ENCODE measurements around the gene CISTR. TPM values are rescaled to one million over a fixed set of nuclear protein-coding genes. Genes with fewer than 3 reads are reported as not detected.

Gene CISTR
- total RNA-seq, 4 donors from 2014 or later, result not detected

GRCh38 chr12:53729644-53730043 is 22.1 kb downstream of the CISTR start:
- H3K4me1 ChIP-seq, result no peaks in the 10 kb centered on the region
- H3K27ac ChIP-seq, result no peak overlapping the region
- TF ChIP-seq CTCF (IDR thresholded peaks at IDR 0.05) (no peak), POLR2A (IDR thresholded peaks at IDR 0.05) (no peak)
- no peaks in the 10 kb centered on the region for H3K9me3 ChIP-seq
- H3K36me3 ChIP-seq, result no peaks in the 10 kb centered on the region
- H3K27me3 ChIP-seq, result no peaks in the 10 kb centered on the region
- intact Hi-C loops (cut with DNase I; ENCODE audit: low total_unique reads), result no loop called here
- no peak overlapping the region for H3K4me3 ChIP-seq
- no peak for DNase-seq

- no peak for TF ChIP-seq CTCF (IDR thresholded peaks at IDR 0.05)
- TF ChIP-seq POLR2A (IDR thresholded peaks at IDR 0.05), result no peak
- H3K4me1 ChIP-seq, result no peaks in the 10 kb centered on the region
- H3K27me3 ChIP-seq, result no peaks in the 10 kb centered on the region
- peak overlapping the region; percentile 56 to 73 for H3K27ac ChIP-seq
- no peaks in the 10 kb centered on the region for H3K36me3 ChIP-seq
- no peaks in the 10 kb centered on the region for H3K9me3 ChIP-seq
- intact Hi-C loops (cut with DNase I; ENCODE audit: low total_unique reads), result no loop called here
- no peak for DNase-seq
- H3K4me3 ChIP-seq, result no peak overlapping the region
These were observed 23.6 kb downstream of the CISTR start for GRCh38 chr12:53728206-53728605.

GRCh38 chr12:53727310-53728041 is 24.3 kb downstream of the CISTR start, which contains the start of gene CALCOCO1:
CALCOCO1 (minus strand) TSS chr12:53727452; CDS start chr12:53725242, 2,210 bp downstream.
- Histone ChIP-seq H3K27me3 (no peaks in the 10 kb centered on the region), H3K36me3 (no peaks in the 10 kb centered on the region), H3K4me1 (no peaks in the 10 kb centered on the region), H3K4me3 (peak within 1 kb of the TSS; percentile 62 to 83), H3K9me3 (no peaks in the 10 kb centered on the region), H3K27ac (peak within 1 kb of the TSS; percentile 56 to 73)
- TF ChIP-seq CTCF (IDR thresholded peaks at IDR 0.05), result peak in 1 of 4 experiments; percentile 23
- peak; percentile 36 to 38 for TF ChIP-seq POLR2A (IDR thresholded peaks at IDR 0.05)
- peak; percentile 97 for DNase-seq
- intact Hi-C loops (cut with DNase I; ENCODE audit: low total_unique reads), result no loop called here

- peak overlapping the region; percentile 62 to 83 for H3K4me3 ChIP-seq
- DNase-seq, result no peak
- H3K4me1 ChIP-seq, result no peaks in the 10 kb centered on the region
- H3K36me3 ChIP-seq, result no peaks in the 10 kb centered on the region
- no peaks in the 10 kb centered on the region for H3K27me3 ChIP-seq
- peak overlapping the region; percentile 53 to 72 for H3K27ac ChIP-seq
- no peaks in the 10 kb centered on the region for H3K9me3 ChIP-seq
- no peak for TF ChIP-seq POLR2A (IDR thresholded peaks at IDR 0.05)
- TF ChIP-seq CTCF (IDR thresholded peaks at IDR 0.05), result no peak
- intact Hi-C loops (cut with DNase I; ENCODE audit: low total_unique reads), result no loop called here
These were observed 24.9 kb downstream of the CISTR start for GRCh38 chr12:53726946-53727309.

- intact Hi-C loops (cut with DNase I; ENCODE audit: low total_unique reads), result no loop called here
- no peak for TF ChIP-seq CTCF (IDR thresholded peaks at IDR 0.05)
- TF ChIP-seq POLR2A (IDR thresholded peaks at IDR 0.05), result no peak
- no peaks in the 10 kb centered on the region for H3K9me3 ChIP-seq
- H3K4me1 ChIP-seq, result no peaks in the 10 kb centered on the region
- H3K4me3 ChIP-seq, result peak overlapping the region; percentile 62 to 83
- H3K36me3 ChIP-seq, result no peaks in the 10 kb centered on the region
- no peaks in the 10 kb centered on the region for H3K27me3 ChIP-seq
- DNase-seq, result no peak
- H3K27ac ChIP-seq, result no peak overlapping the region
These were observed 25.4 kb downstream of the CISTR start for GRCh38 chr12:53726341-53726740.
